Measurements from ENCODE around the gene ANKRD45. TPM values are rescaled to one million over a fixed set of nuclear protein-coding genes. Genes with fewer than 3 reads are reported as not detected.
"Not testable (repeated sequence)": the region's sequence is repeated elsewhere in the genome, so short reads cannot be mapped to it uniquely, and the experiment has no call there.

ANKRD45 gene
- total RNA-seq, 1 donor from 2014 or later, result not detected

- Mint-ChIP-seq H3K27ac (no peak overlapping the region), H3K4me3 (ENCODE audit: low read depth) (no peak overlapping the region), H3K9me3 (peaks cover 7% of the 10 kb centered on the region), H3K27me3 (ENCODE audit: low read depth) (no peaks in the 10 kb centered on the region), H3K36me3 (ENCODE audit: low read depth) (no peaks in the 10 kb centered on the region), H3K4me1 (ENCODE audit: low read depth) (no peaks in the 10 kb centered on the region)
- no peak for DNase-seq (ENCODE audit: low spot score)
- intact Hi-C loops (cut with micrococcal nuclease), result no loop called here
Observed at GRCh38 chr1:173638043-173639021, 31.3 kb downstream of the ANKRD45 start.

GRCh38 chr1:173637236-173638042 lies 32.2 kb downstream of the ANKRD45 start:
- H3K36me3 Mint-ChIP-seq (ENCODE audit: low read depth); intact Hi-C loops (cut with micrococcal nuclease); DNase-seq (ENCODE audit: low spot score); H3K9me3 Mint-ChIP-seq; H3K27me3 Mint-ChIP-seq (ENCODE audit: low read depth); H3K4me1 Mint-ChIP-seq (ENCODE audit: low read depth); H3K4me3 Mint-ChIP-seq (ENCODE audit: low read depth); H3K27ac Mint-ChIP-seq: not testable (repeated sequence)

- Mint-ChIP-seq H3K27me3 (ENCODE audit: low read depth) (peaks cover 9% of the 10 kb centered on the region), H3K4me3 (ENCODE audit: low read depth) (no peak within 1 kb of the TSS), H3K4me1 (ENCODE audit: low read depth) (no peaks in the 10 kb centered on the region), H3K36me3 (ENCODE audit: low read depth) (no peaks in the 10 kb centered on the region), H3K27ac (no peak within 1 kb of the TSS), H3K9me3 (peaks cover 7% of the 10 kb centered on the region)
- intact Hi-C loops (cut with micrococcal nuclease), result no loop called here
- no peak for DNase-seq (ENCODE audit: low spot score)
Observed at GRCh38 chr1:173635116-173635515, 34.5 kb downstream of the ANKRD45 start, which contains the start of gene TEX50. TEX50 (plus strand) TSS chr1:173635338; CDS start chr1:173635522, 184 bp downstream.

- no peak overlapping the region for H3K4me3 Mint-ChIP-seq (ENCODE audit: low read depth)
- no peak overlapping the region for H3K27ac Mint-ChIP-seq
- peaks cover 13% of the 10 kb centered on the region for H3K27me3 Mint-ChIP-seq (ENCODE audit: low read depth)
- H3K4me1 Mint-ChIP-seq (ENCODE audit: low read depth), result no peaks in the 10 kb centered on the region
- no peak for DNase-seq (ENCODE audit: low spot score)
- intact Hi-C loops (cut with micrococcal nuclease), result no loop called here
- no peaks in the 10 kb centered on the region for H3K9me3 Mint-ChIP-seq
- no peaks in the 10 kb centered on the region for H3K36me3 Mint-ChIP-seq (ENCODE audit: low read depth)
Observed at GRCh38 chr1:173628888-173629287, 40.8 kb downstream of the ANKRD45 start.

GRCh38 chr1:173627269-173627668 lies 42.4 kb downstream of the ANKRD45 start:
- no peak for DNase-seq (ENCODE audit: low spot score)
- Mint-ChIP-seq H3K27me3 (ENCODE audit: low read depth) (peaks cover 10% of the 10 kb centered on the region), H3K36me3 (ENCODE audit: low read depth) (no peaks in the 10 kb centered on the region), H3K4me1 (ENCODE audit: low read depth) (no peaks in the 10 kb centered on the region), H3K27ac (no peak overlapping the region), H3K4me3 (ENCODE audit: low read depth) (no peak overlapping the region), H3K9me3 (no peaks in the 10 kb centered on the region)
- intact Hi-C loops (cut with micrococcal nuclease), result no loop called here

- intact Hi-C loops (cut with micrococcal nuclease), result no loop called here
- H3K9me3 Mint-ChIP-seq, result peaks cover 17% of the 10 kb centered on the region
- no peak overlapping the region for H3K27ac Mint-ChIP-seq
Observed at GRCh38 chr1:173616859-173617258, 52.8 kb downstream of the ANKRD45 start.

GRCh38 chr1:173613086-173613485 lies 56.6 kb downstream of the ANKRD45 start:
- H3K27ac Mint-ChIP-seq; H3K27me3 Mint-ChIP-seq (ENCODE audit: low read depth); H3K36me3 Mint-ChIP-seq (ENCODE audit: low read depth); H3K9me3 Mint-ChIP-seq; H3K4me1 Mint-ChIP-seq (ENCODE audit: low read depth); H3K4me3 Mint-ChIP-seq (ENCODE audit: low read depth); intact Hi-C loops (cut with micrococcal nuclease); DNase-seq (ENCODE audit: low spot score): not testable (repeated sequence)

More at GRCh38 chr1:173616859-173617258, 52.8 kb downstream of the ANKRD45 start:
- Mint-ChIP-seq H3K27me3 (ENCODE audit: low read depth) (peaks cover 2% of the 10 kb centered on the region), H3K36me3 (ENCODE audit: low read depth) (no peaks in the 10 kb centered on the region), H3K4me1 (ENCODE audit: low read depth) (no peaks in the 10 kb centered on the region), H3K4me3 (ENCODE audit: low read depth) (no peak overlapping the region)
- no peak for DNase-seq (ENCODE audit: low spot score)

- no peaks in the 10 kb centered on the region for H3K4me1 Mint-ChIP-seq (ENCODE audit: low read depth)
- H3K9me3 Mint-ChIP-seq, result peaks cover 4% of the 10 kb centered on the region
- peaks cover 12% of the 10 kb centered on the region for H3K27me3 Mint-ChIP-seq (ENCODE audit: low read depth)
- H3K4me3 Mint-ChIP-seq (ENCODE audit: low read depth), result no peak overlapping the region
- H3K36me3 Mint-ChIP-seq (ENCODE audit: low read depth), result no peaks in the 10 kb centered on the region
- intact Hi-C loops (cut with micrococcal nuclease), result no loop called here
- H3K27ac Mint-ChIP-seq, result no peak overlapping the region
- DNase-seq (ENCODE audit: low spot score), result no peak
Observed at GRCh38 chr1:173608503-173609216, 61.0 kb downstream of the ANKRD45 start.

GRCh38 chr1:173603056-173603591 lies 66.5 kb downstream of the ANKRD45 start, which contains the start of gene SLC9C2:
SLC9C2 (minus strand) TSS chr1:173603072; CDS start chr1:173601776, 1,296 bp downstream.
- Mint-ChIP-seq H3K36me3 (ENCODE audit: low read depth) (no peaks in the 10 kb centered on the region), H3K4me1 (ENCODE audit: low read depth) (peaks cover 2% of the 10 kb centered on the region), H3K27ac (no peak within 1 kb of the TSS), H3K27me3 (ENCODE audit: low read depth) (peaks cover 12% of the 10 kb centered on the region), H3K4me3 (ENCODE audit: low read depth) (no peak within 1 kb of the TSS), H3K9me3 (no peaks in the 10 kb centered on the region)
- DNase-seq (ENCODE audit: low spot score), result no peak
- intact Hi-C loops (cut with micrococcal nuclease), result no loop called here

GRCh38 chr1:173601588-173601987 lies 68.1 kb downstream of the ANKRD45 start:
- no peak overlapping the region for H3K4me3 Mint-ChIP-seq (ENCODE audit: low read depth)
- no peaks in the 10 kb centered on the region for H3K36me3 Mint-ChIP-seq (ENCODE audit: low read depth)

GRCh38 chr1:173596097-173596825 lies 73.4 kb downstream of the ANKRD45 start:
- H3K27me3 Mint-ChIP-seq (ENCODE audit: low read depth), result peaks cover 5% of the 10 kb centered on the region
- intact Hi-C loops (cut with micrococcal nuclease), result no loop called here
- H3K9me3 Mint-ChIP-seq, result no peaks in the 10 kb centered on the region
- DNase-seq (ENCODE audit: low spot score), result no peak
- no peak overlapping the region for H3K27ac Mint-ChIP-seq
- H3K4me1 Mint-ChIP-seq (ENCODE audit: low read depth), result no peaks in the 10 kb centered on the region
- H3K4me3 Mint-ChIP-seq (ENCODE audit: low read depth), result no peak overlapping the region
- H3K36me3 Mint-ChIP-seq (ENCODE audit: low read depth), result no peaks in the 10 kb centered on the region

More at GRCh38 chr1:173601588-173601987, 68.1 kb downstream of the ANKRD45 start:
- no peak for DNase-seq (ENCODE audit: low spot score)
- intact Hi-C loops (cut with micrococcal nuclease), result no loop called here
- Mint-ChIP-seq H3K27me3 (ENCODE audit: low read depth) (peaks cover 9% of the 10 kb centered on the region), H3K4me1 (ENCODE audit: low read depth) (peaks cover 2% of the 10 kb centered on the region), H3K27ac (no peak overlapping the region), H3K9me3 (no peaks in the 10 kb centered on the region)
